GM12892 (cell line): ENCODE data around the gene SPATS2.
A peak's percentile ranks its signal among the peaks of the same experiment; 100 is the strongest.
"Not testable (repeated sequence)": the region's sequence is repeated elsewhere in the genome, so short reads cannot be mapped to it uniquely, and the experiment has no call there.

Experiments used
- DNase-seq: peaks from one replicate; pipeline ENCODE4 v3.0.0; 2011; ENCODE audit not compliant: insufficient read length
- FAIRE-seq: peaks from 2 replicates; lab custom pipeline; 2011; peaks lifted over from hg19 to GRCh38; lab: Jason Lieb, UNC
- POLR2A ChIP-seq: IDR thresholded peaks from 2 replicates; pipeline ENCODE4 v1.6.1; 2011; ENCODE audit warnings: low read depth, low read length, control low read depth
- POLR2AphosphoS5 ChIP-seq: IDR thresholded peaks from 2 replicates; pipeline ENCODE4 v1.6.1; 2011; ENCODE audit warnings: low read depth, low read length, control low read depth
- TAF1 ChIP-seq: IDR thresholded peaks from 2 replicates; pipeline ENCODE4 v1.6.1; 2011; ENCODE audit warnings: low read depth, mild to moderate bottlenecking, control low read depth, low read length, borderline replicate concordance

Gene SPATS2

GRCh38 chr12:49422114-49422513 is 54.9 kb downstream of the SPATS2 start:
- FAIRE-seq: no peak
- DNase-seq: no peak
- TF ChIP-seq TAF1: no peak
- TF ChIP-seq POLR2AphosphoS5: no peak
- no peak for TF ChIP-seq POLR2A

- FAIRE-seq: peak; percentile 54
Measured at GRCh38 chr12:49428793-49429192, 61.5 kb downstream of the SPATS2 start.

DNA sequence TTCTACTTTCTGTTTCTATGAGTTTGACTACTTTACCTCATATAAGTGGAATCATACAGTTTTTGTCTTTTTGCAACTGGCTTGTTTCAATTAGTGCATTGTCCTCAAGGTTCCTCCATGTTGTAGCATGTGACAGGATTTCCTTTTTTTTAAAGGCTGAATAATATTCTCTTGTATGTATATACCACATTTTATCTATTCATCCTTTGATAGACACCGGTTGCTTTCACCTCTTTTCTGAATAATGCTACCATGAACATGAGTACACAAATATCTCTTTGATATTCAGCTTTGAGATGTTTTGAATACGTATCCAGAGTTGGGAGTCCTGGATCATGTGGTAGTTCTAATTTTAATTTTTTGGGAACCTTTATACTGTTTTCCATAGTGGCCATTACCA is 65.4 kb downstream of the SPATS2 start:
- no peak for DNase-seq
- TF ChIP-seq POLR2A (no peak), TAF1 (no peak), POLR2AphosphoS5 (no peak)
- FAIRE-seq: no peak

More at GRCh38 chr12:49428793-49429192, 61.5 kb downstream of the SPATS2 start:
- no peak for TF ChIP-seq TAF1
- TF ChIP-seq POLR2A: no peak
- TF ChIP-seq POLR2AphosphoS5: no peak
- DNase-seq: no peak

- FAIRE-seq, DNase-seq: not testable (repeated sequence)
Measured at GRCh38 chr12:49436799-49437198, 69.5 kb downstream of the SPATS2 start.

- FAIRE-seq (no peak), DNase-seq (no peak)
- TF ChIP-seq POLR2AphosphoS5 (no peak), POLR2A (no peak), TAF1 (no peak)
Measured at GRCh38 chr12:49439042-49439441, 71.8 kb downstream of the SPATS2 start.

DNA sequence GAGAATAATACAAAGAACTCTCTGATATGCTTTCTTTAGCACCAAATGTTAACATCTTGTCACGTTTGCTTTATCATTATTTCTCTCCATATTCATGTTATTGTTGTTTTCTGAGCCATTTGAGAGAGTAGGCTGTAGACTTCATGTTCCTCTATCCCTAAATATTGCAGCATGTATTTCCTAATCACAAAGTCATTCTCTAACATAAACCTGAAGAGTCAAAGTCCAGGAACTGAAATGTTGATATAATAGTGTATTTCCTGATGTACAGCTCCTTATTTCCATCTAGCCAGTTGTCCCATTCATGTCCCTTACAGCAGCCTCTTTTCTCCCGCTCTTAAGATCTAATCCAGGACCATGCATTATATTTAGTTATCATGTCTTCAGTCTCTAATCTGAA is 72.8 kb downstream of the SPATS2 start:
- DNase-seq (no peak), FAIRE-seq (no peak)
- no peak for TF ChIP-seq POLR2A
- TF ChIP-seq POLR2AphosphoS5: no peak
- no peak for TF ChIP-seq TAF1

DNA sequence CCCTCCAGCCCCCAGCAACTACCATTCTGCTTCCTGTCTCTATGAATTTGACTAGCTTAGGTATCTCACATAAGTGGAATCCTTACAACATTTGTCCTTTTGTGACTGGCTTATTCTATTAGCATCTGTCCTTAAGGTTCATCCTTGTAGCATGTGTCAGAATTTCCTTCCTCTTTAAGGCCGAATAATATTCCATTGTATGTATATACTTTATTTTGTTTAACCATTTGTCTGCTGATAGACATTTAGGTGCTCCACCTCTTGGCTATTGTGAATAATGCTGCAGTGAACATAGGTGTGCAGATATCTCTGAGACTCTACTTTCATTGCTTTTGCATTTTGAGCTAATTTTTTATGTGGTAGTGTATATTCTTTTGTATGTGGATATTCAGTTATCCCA is 75.7 kb downstream of the SPATS2 start:
- FAIRE-seq: no peak
- TF ChIP-seq TAF1 (no peak), POLR2A (no peak), POLR2AphosphoS5 (no peak)
- DNase-seq: no peak

DNA sequence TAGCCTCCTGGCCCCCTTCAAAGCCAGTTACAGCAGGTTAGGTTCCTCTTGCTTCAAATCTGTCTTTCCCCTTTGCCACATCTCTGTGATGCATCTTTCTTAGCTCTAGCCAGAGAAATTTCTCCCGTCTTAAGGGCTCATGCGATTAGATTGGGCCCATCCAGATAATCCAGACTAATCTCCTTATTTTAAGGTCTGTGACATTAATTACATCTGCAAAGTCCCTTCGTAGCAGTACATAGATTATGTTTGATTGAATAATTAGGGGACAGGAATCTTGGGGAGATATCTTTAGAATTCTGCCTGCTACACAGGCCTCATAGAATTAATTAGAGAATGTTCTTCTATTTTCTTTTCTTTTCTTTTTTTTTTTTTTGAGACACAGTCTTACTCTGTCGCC is 79.3 kb downstream of the SPATS2 start:
- DNase-seq (no peak), FAIRE-seq (no peak)
- TF ChIP-seq POLR2A (no peak), POLR2AphosphoS5 (no peak), TAF1 (no peak)

DNA sequence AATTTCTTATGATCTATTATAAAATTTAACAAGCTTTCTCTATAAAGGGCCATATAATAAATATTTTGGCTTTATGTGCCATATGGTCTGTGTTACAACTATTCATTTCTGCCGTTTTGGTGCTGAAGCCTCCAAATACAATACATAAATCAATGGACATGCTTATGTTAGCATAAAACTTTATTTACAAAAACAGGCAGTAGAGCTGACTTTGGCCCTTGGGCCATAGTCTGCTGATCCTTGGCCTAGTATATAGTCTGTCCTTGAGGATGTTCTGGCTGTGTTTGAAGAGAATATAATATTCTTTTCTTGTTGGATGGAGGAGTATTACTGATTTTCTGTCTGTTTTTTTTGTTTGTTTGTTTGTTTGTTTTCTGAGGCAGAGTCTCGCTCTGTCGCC is 81.6 kb downstream of the SPATS2 start:
- DNase-seq (no peak), FAIRE-seq (no peak)
- TF ChIP-seq POLR2A (no peak), TAF1 (no peak), POLR2AphosphoS5 (no peak)

DNA sequence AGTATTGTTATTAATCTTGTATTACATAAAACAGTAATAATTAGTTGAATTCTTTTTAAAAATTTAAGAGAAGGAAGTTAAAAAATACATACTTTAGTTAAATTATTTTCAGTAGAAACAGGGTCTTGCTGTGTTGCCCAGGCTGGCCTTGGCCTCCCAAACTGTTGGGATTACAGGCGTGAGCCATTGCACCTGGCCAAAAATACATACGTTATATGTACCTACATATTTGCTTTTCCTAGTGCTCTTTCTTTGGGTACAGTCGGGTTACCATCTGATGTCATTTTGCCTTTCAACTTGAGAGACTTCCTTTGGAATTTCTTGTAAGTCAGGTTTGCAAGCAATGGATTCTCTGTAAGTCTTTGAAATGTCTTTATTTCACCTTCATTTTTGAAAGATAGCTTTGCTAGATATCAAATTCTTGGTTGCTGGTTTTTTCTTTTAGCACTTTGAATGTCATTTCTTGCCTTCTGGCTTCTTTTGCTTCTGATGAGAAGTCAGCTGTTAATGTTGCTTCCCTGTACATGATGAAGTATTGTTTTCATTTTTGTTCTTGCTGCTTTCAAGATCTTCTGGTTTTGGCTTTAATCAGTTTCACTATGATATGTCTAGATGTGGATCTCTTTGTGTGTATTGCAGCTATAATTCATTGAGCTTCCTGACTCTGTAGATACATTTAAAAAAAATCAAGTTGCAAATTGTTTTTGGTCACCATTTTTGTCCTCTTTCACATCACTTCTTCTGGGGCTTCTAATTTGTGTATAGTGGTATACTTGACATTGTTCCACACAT is 84.4 kb downstream of the SPATS2 start:
- TF ChIP-seq POLR2AphosphoS5: no peak
- no peak for TF ChIP-seq POLR2A
- TF ChIP-seq TAF1: no peak
- FAIRE-seq (peak; percentile 83), DNase-seq (peak; percentile 36)

DNA sequence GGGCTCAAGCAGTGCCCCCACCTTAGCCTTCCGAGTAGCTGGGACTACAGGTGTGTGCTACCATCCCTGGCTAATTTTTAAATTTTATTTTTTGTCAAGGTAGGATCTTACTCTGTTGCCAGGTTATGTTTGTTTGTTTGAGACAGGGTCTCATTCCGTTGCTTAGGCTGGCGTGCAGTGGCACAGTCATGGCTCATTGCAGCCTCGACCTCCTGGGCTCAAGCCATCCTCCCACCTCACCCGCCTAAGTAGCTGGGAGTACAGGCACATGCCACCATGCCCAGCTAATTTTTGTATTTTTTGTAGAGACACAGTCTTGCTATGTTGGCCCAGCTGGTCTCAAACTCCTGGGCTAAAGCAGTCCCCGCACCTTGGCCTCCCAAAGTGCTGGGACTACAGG is 88.2 kb downstream of the SPATS2 start:
- no peak for FAIRE-seq
- TF ChIP-seq TAF1: no peak
- no peak for DNase-seq

GRCh38 chr12:49456131-49456679 is 88.9 kb downstream of the SPATS2 start:
- DNase-seq: no peak
- no peak for TF ChIP-seq POLR2AphosphoS5
- TF ChIP-seq POLR2A: no peak
- TF ChIP-seq TAF1: no peak
- no peak for FAIRE-seq
